Loucy (cell line): Measurements from ENCODE around the gene SLAMF1.

Experiments
- H2AFZ ChIP-seq: fragments of 200-600 bp; sonication (generic); 2 replicates; pipeline ENCODE4 v1.6.0; 2016; ENCODE audit warnings: antibody characterized with exemption, mild to moderate bottlenecking, low read length, moderate library complexity
- H3F3A ChIP-seq: fragments of 200-600 bp; 2 replicates; pipeline ENCODE4 v1.6.0; 2016; ENCODE audit warnings: antibody characterized with exemption, low read depth, mild to moderate bottlenecking
- H3K27me3 ChIP-seq: fragments of 200-600 bp; sonication (generic); 2 replicates; pipeline ENCODE4 v1.6.1; 2014; ENCODE audit warnings: low read length, mild to moderate bottlenecking; ENCODE audit not compliant: insufficient read depth, poor library complexity, severe bottlenecking
- H3K36me3 ChIP-seq: fragments of 200-600 bp; sonication (generic); 2 replicates; pipeline ENCODE4 v1.6.1; 2016; ENCODE audit warnings: low read length; ENCODE audit not compliant: insufficient read depth
- H3K4me1 ChIP-seq: fragments of 200-600 bp; sonication (generic); 2 replicates; pipeline ENCODE4 v1.5.1; 2014; ENCODE audit warnings: low read length, mild to moderate bottlenecking; ENCODE audit not compliant: insufficient read depth, poor library complexity, severe bottlenecking
- H3K4me2 ChIP-seq: fragments of 200-600 bp; sonication (generic); 2 replicates; pipeline ENCODE4 v1.6.0; 2014; ENCODE audit warnings: antibody characterized with exemption, low read length, low read depth, mild to moderate bottlenecking; ENCODE audit not compliant: poor library complexity, severe bottlenecking
- H3K4me3 ChIP-seq: fragments of 200-600 bp; sonication (generic); 2 replicates; pipeline ENCODE4 v1.5.1; 2014; ENCODE audit warnings: low read length, mild to moderate bottlenecking, mixed read lengths; ENCODE audit not compliant: poor library complexity, severe bottlenecking
- H3K79me2 ChIP-seq: fragments of 200-600 bp; sonication (generic); 2 replicates; pipeline ENCODE4 v1.6.1; 2014; ENCODE audit warnings: low read length; ENCODE audit not compliant: insufficient read depth
- H3K9ac ChIP-seq: fragments of 200-600 bp; sonication (generic); 2 replicates; pipeline ENCODE4 v1.6.0; 2014; ENCODE audit warnings: mild to moderate bottlenecking, low read depth, low read length, moderate library complexity; ENCODE audit not compliant: poor library complexity, severe bottlenecking
- H3K9me2 ChIP-seq: fragments of 200-600 bp; sonication (generic); replicated peaks from 2 replicates; pipeline ENCODE4 v1.6.1; 2016; ENCODE audit warnings: low read depth, low read length, mixed read lengths
- H3K9me3 ChIP-seq: fragments of 200-600 bp; sonication (generic); 2 replicates; pipeline ENCODE4 v1.6.1; 2014; ENCODE audit warnings: mild to moderate bottlenecking, antibody characterized with exemption, low read length, low read depth; ENCODE audit not compliant: insufficient read depth
- H4K20me1 ChIP-seq: fragments of 200-600 bp; sonication (generic); 2 replicates; pipeline ENCODE4 v1.6.0; 2014; ENCODE audit warnings: antibody characterized with exemption, low read length, mild to moderate bottlenecking; ENCODE audit not compliant: insufficient read depth, poor library complexity, severe bottlenecking
- EZH2phosphoT487 ChIP-seq: fragments of 200-600 bp; IDR thresholded peaks from 2 replicates; pipeline ENCODE4 v1.6.1; 2018; ENCODE audit warnings: antibody characterized with exemption, mild to moderate bottlenecking, moderate library complexity, borderline replicate concordance
- TF ChIP-seq, protein P1 (sequence below): fragments of 200-600 bp; sonication (generic); conservative IDR thresholded peaks from 2 replicates; pipeline ENCODE4 v1.5.1; 2014; ENCODE audit warnings: mild to moderate bottlenecking, antibody characterized with exemption, low read length

The SLAMF1 gene

GRCh38 chr1:160618763-160619274 lies 28.0 kb downstream of the SLAMF1 start:
- Histone ChIP-seq H3K4me2 (no peak overlapping the region), H3K27me3 (no peaks in the 10 kb centered on the region), H4K20me1 (no peaks in the 10 kb centered on the region), H3K36me3 (no peaks in the 10 kb centered on the region), H3K4me3 (no peak overlapping the region), H3K9ac (no peak overlapping the region), H3K79me2 (no peaks in the 10 kb centered on the region), H3F3A (no peaks in the 10 kb centered on the region), H3K9me3 (0 out of 2 replicates have a peak, but pooled peaks cover 3% of the 10 kb centered on the region), H3K9me2 (no peaks in the 10 kb centered on the region), H3K4me1 (peaks cover 14% of the 10 kb centered on the region), H2AFZ (peak overlapping the region; percentile 86)
- TF ChIP-seq, protein P1, sequence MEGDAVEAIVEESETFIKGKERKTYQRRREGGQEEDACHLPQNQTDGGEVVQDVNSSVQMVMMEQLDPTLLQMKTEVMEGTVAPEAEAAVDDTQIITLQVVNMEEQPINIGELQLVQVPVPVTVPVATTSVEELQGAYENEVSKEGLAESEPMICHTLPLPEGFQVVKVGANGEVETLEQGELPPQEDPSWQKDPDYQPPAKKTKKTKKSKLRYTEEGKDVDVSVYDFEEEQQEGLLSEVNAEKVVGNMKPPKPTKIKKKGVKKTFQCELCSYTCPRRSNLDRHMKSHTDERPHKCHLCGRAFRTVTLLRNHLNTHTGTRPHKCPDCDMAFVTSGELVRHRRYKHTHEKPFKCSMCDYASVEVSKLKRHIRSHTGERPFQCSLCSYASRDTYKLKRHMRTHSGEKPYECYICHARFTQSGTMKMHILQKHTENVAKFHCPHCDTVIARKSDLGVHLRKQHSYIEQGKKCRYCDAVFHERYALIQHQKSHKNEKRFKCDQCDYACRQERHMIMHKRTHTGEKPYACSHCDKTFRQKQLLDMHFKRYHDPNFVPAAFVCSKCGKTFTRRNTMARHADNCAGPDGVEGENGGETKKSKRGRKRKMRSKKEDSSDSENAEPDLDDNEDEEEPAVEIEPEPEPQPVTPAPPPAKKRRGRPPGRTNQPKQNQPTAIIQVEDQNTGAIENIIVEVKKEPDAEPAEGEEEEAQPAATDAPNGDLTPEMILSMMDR, result peak; percentile 84
- TF ChIP-seq EZH2phosphoT487, result no peak

GRCh38 chr1:160618327-160618726 lies 28.5 kb downstream of the SLAMF1 start:
- no peak overlapping the region for H3K4me2 ChIP-seq
- no peaks in the 10 kb centered on the region for H3K36me3 ChIP-seq

GRCh38 chr1:160615660-160616059 lies 31.2 kb downstream of the SLAMF1 start:
- H3K4me1 ChIP-seq, result peaks cover 8% of the 10 kb centered on the region

More at GRCh38 chr1:160618327-160618726, 28.5 kb downstream of the SLAMF1 start:
- Histone ChIP-seq H3K79me2 (no peaks in the 10 kb centered on the region), H3K4me3 (no peak overlapping the region), H3K9me2 (no peaks in the 10 kb centered on the region), H3F3A (no peaks in the 10 kb centered on the region), H2AFZ (no peak overlapping the region), H3K4me1 (peaks cover 10% of the 10 kb centered on the region), H4K20me1 (no peaks in the 10 kb centered on the region), H3K9me3 (0 out of 2 replicates have a peak, but pooled peaks cover 3% of the 10 kb centered on the region), H3K27me3 (no peaks in the 10 kb centered on the region), H3K9ac (no peak overlapping the region)
- TF ChIP-seq, protein P1, result no peak
- TF ChIP-seq EZH2phosphoT487, result no peak

More at GRCh38 chr1:160615660-160616059, 31.2 kb downstream of the SLAMF1 start:
- no peaks in the 10 kb centered on the region for H3F3A ChIP-seq
- no peaks in the 10 kb centered on the region for H3K79me2 ChIP-seq
- H3K36me3 ChIP-seq, result no peaks in the 10 kb centered on the region
- no peaks in the 10 kb centered on the region for H3K9me2 ChIP-seq
- H3K9me3 ChIP-seq, result 0 out of 2 replicates have a peak, but pooled peaks cover 3% of the 10 kb centered on the region
- H4K20me1 ChIP-seq, result no peaks in the 10 kb centered on the region
- no peak overlapping the region for H3K4me2 ChIP-seq
- no peak overlapping the region for H3K9ac ChIP-seq
- no peak overlapping the region for H2AFZ ChIP-seq
- no peaks in the 10 kb centered on the region for H3K27me3 ChIP-seq
- TF ChIP-seq, protein P1, result no peak
- no peak for TF ChIP-seq EZH2phosphoT487
- no peak overlapping the region for H3K4me3 ChIP-seq
